HEK293T (cell line): ENCODE data around the gene ACVR1.

Experiments
- FOXM1 ChIP-seq: fragments of 450-650 bp; IDR thresholded peaks from 2 replicates; pipeline ENCODE4 v1.6.1; 2017; ENCODE audit warnings: mild to moderate bottlenecking, borderline replicate concordance
- NFRKB ChIP-seq: fragments of 450-650 bp; IDR thresholded peaks from 2 replicates; pipeline ENCODE4 v1.6.1; 2016; ENCODE audit warnings: mild to moderate bottlenecking, moderate library complexity
- SP1 ChIP-seq: fragments of 450-650 bp; IDR thresholded peaks from 2 replicates; pipeline ENCODE4 v1.6.1; 2017
- SUZ12 ChIP-seq: fragments of 450-650 bp; IDR thresholded peaks from 2 replicates; pipeline ENCODE4 v1.6.1; 2016; ENCODE audit warnings: mild to moderate bottlenecking
- TARDBP ChIP-seq: fragments of 450-650 bp; IDR thresholded peaks from 2 replicates; pipeline ENCODE4 v1.6.1; 2016

DNA sequence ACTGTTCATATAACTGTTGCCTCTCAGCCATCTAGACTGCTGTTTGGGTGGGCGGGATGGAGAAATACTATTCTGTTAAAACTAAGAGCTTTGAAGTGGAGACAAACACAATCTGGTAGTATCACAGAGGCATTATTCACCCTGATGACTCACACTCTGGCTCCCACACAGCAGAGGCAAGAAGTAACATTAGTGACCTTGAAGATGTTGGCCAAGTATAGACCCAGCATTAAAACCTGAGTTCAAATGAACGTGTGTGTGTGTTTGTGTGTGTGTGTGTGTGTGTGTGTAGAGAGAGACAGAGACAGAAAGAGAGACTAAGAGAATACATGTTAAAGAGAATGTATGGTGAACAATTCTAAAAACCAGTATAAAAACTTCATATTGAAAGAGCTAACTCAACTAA, 22.5 kb upstream of the ACVR1 start:
- TF ChIP-seq NFRKB (no peak), TARDBP (no peak), SP1 (no peak), FOXM1 (no peak), SUZ12 (no peak)
